Right lobe of liver (tissue), 4 donors: Measurements from ENCODE around the gene C1R.

Source experiments
- CTCF ChIP-seq, 4 donors: fragments of 200-600 bp in 3 of 4; fragments of 450-650 bp in 1 of 4; IDR thresholded peaks; one replicate each; pipeline versions ENCODE4 v1.5.1 to v1.8.0; 2016 to 2022; ENCODE audit warnings: antibody characterized with exemption in 4 of 4, mild to moderate bottlenecking in 2 of 4
- POLR2A ChIP-seq: fragments of 450-650 bp; IDR thresholded peaks from one replicate; pipeline ENCODE4 v1.6.1; 2017; ENCODE audit warnings: antibody characterized with exemption, mild to moderate bottlenecking
- donor health status: DM: no; HTN: no; CAD: no.
- donor health status: DM: no; HTN: no; CAD: no.
- donor health status: DM: no; HTN: yes; CAD: no.

- no peak for TF ChIP-seq CTCF (IDR thresholded peaks at IDR 0.05)
- TF ChIP-seq POLR2A = no peak
These were observed 43.8 kb upstream of the C1R start for GRCh38 chr12:7136071-7136470.
